Small intestine (tissue), 7 donors: ENCODE results near the gene LMOD2. TPM values are rescaled to one million over a fixed set of nuclear protein-coding genes. Genes with fewer than 3 reads are reported as not detected.
A peak's percentile ranks its signal among the peaks of the same experiment; 100 is the strongest.

Source experiments
- DNase-seq, 2 donors: peaks; one replicate each; pipeline versions ENCODE4 v3.0.0 to v3.0.0-alpha.2; 2013
- FAIRE-seq: peaks from 2 replicates; lab custom pipeline; 2012; peaks lifted over from hg19 to GRCh38; lab: Jason Lieb, UNC
- H3K27ac ChIP-seq, 3 donors: one replicate each; pipeline ENCODE4 v1.5.1; 2013; ENCODE audit warnings: low read length in 2 of 3, mild to moderate bottlenecking in 2 of 3, control low read depth in 1 of 3, inconsistent platforms in 1 of 3, low read depth in 1 of 3, moderate library complexity in 1 of 3
- H3K27me3 ChIP-seq, 3 donors: one replicate each; pipeline ENCODE4 v1.6.1; 2013; ENCODE audit warnings: low read length in 3 of 3, inconsistent platforms in 1 of 3; ENCODE audit not compliant: control insufficient read depth in 3 of 3, insufficient read depth in 3 of 3
- H3K36me3 ChIP-seq, 3 donors: one replicate each; pipeline ENCODE4 v1.6.1; 2013; ENCODE audit warnings: low read length in 3 of 3, inconsistent platforms in 1 of 3, low read depth in 1 of 3, mild to moderate bottlenecking in 1 of 3, moderate library complexity in 1 of 3; ENCODE audit not compliant: control insufficient read depth in 3 of 3, insufficient read depth in 2 of 3
- H3K4me1 ChIP-seq, 3 donors: one replicate each; pipeline ENCODE4 v1.6.1; 2013; ENCODE audit warnings: low read length in 2 of 3, inconsistent platforms in 1 of 3, low read depth in 1 of 3, mild to moderate bottlenecking in 1 of 3, moderate library complexity in 1 of 3; ENCODE audit not compliant: control insufficient read depth in 3 of 3, insufficient read depth in 2 of 3
- H3K4me3 ChIP-seq, 3 donors: one replicate each; pipeline ENCODE4 v1.5.1; 2013; ENCODE audit warnings: low read length in 3 of 3, control low read depth in 1 of 3, inconsistent platforms in 1 of 3, low read depth in 1 of 3, mild to moderate bottlenecking in 1 of 3, moderate library complexity in 1 of 3
- H3K9me3 ChIP-seq, 2 donors: one replicate each; pipeline ENCODE4 v1.6.1; 2013; ENCODE audit warnings: low read depth in 1 of 2, low read length in 1 of 2; ENCODE audit not compliant: control insufficient read depth in 2 of 2, insufficient read depth in 1 of 2
- WGBS, 3 donors: extraction: QIAGEN DNeasy Blood & Tissue Kit; methylation state at CpG; one replicate each; pipeline ENCODE4 v1.1.7; 2013; 5-methylcytosine and 5-hydroxymethylcytosine counted together
- polyA plus RNA-seq, 4 donors: library from polyadenylated mRNA; stranded (reverse) in 3 of 4; unstranded in 1 of 4; fragments of 200-250 nt in 3 of 4; fragments of 120-200 nt in 1 of 4; gene quantifications; one replicate each; pipeline versions ENCODE4 v1.2.1 to v1.2.3, GENCODE V29; 2013
- donor health status: healthy with polysubstance abuse.
- donor health status: control.
- donor health status: control.
- donor health status: Bipolar disorder and iron deficiency.
- donor health status: healthy.

The LMOD2 gene
- polyA plus RNA-seq, 4 donors: 0.04 to 1.6 (median 0.42) TPM

DNA sequence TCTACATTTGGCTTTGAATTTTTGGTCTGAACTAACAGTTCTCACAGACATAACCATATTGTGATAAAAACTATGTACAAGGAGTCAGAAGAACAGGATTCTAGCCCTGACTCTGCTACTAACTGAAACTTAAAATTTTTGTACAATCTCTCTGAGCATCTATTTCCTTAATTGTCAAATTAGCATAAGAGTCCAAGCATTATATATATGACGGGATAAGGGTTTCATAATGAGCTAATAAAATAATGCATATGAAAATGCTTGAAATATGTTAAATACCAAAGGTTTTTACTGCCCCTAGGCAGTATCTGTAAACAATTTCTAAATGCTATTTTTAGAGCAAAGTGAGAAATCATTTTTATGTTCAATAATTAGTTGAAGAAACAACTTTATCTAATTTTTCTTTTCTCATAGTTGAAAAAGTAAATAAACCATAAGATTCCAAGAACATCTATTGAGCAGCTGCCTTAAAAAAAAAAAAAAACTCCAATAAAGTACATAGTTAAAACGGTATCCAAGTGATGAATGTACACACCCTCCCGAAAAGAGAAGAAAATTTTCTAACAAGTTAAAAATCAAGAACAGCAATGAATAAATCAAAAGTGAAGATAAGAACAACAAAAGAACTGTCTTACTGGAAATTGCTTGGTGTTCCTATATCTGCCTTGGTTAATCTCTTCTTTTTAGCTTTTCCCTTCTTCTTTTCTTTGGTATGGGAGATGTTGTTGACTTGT, 40.4 kb downstream of the LMOD2 start:
- Histone ChIP-seq H3K4me1 (no peaks in the 10 kb centered on the region), H3K4me3 (no peak overlapping the region), H3K36me3 (peaks cover 2 to 22% (median 9%) of the 10 kb centered on the region in 3 donors), H3K27ac (no peak overlapping the region), H3K9me3 (no peaks in the 10 kb centered on the region), H3K27me3 (no peaks in the 10 kb centered on the region)
- WGBS, 3 donors: 81 to 91% (median 86%) methylated on average over 3 of the region's 3 CpGs
- FAIRE-seq (no peak), DNase-seq (no peak)

DNA sequence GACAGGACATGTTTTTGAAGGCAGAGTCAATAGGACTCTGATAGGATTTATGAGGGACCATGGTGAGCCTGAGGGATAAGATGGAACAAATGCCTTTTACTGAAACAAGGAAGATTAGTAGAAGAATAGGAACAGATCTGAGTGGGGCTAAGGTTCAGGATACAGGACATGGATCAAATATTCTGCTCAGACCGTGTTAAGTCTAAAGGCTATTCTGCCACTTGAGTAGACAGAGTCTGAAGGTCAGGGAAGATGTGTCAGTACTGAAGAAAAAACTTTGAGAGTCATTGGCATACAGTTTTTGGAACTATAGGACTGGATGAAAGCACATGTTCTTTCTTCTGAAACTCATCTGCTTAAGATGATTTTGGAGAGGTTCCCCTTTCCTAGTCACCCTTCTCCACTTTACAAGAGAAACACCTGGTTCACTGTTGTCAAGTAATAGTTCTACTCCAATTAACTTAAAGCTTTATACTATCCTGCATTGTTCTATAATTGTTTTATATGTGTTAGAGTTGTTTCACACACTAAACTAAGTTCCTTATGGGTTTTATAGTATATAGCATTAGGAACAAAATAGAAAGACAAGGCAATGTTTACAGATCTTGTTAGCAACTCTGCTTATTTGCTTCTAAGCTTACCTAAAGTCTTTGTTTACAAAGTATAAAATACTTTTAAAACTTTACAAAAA, 49.7 kb downstream of the LMOD2 start:
- Histone ChIP-seq H3K27ac (peak overlapping the region in 1 of 3 donors; percentile 40), H3K36me3 (peaks cover 4 to 10% (median 8%) of the 10 kb centered on the region in 3 donors), H3K27me3 (no peaks in the 10 kb centered on the region), H3K4me1 (peaks cover 0 to 13% (median 0%) of the 10 kb centered on the region in 3 donors), H3K9me3 (no peaks in the 10 kb centered on the region), H3K4me3 (no peak overlapping the region)
- 19 to 63% (median 41%) methylated on average over 1 of the region's 1 CpG for WGBS, 3 donors
- FAIRE-seq (no peak), DNase-seq (peak; percentile 51 to 79)

DNA sequence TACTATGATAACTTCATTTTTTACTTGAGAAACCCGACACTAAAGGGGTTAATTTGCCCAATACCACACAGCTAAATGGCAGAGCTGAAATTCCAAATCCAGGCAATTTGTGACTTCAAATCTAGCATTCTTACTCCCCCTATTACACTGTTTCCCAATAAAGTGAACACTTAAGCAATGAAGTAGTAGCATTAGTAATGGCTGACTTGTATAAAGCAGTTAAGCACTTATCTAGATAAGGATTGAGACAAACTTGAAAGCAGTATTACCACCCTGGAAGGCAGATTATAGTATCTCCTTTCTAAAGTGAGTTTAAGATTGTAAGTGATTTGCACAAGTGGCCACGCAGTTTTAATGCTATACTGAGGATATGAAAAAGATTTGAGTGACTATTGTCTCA, 53.9 kb downstream of the LMOD2 start:
- no peak overlapping the region for H3K27ac ChIP-seq
- no peak overlapping the region for H3K4me3 ChIP-seq
- H3K36me3 ChIP-seq: peaks cover 4 to 7% (median 7%) of the 10 kb centered on the region in 3 donors
- FAIRE-seq: no peak
- H3K4me1 ChIP-seq: peaks cover 0 to 13% (median 2%) of the 10 kb centered on the region in 3 donors
- no peak for DNase-seq
- H3K27me3 ChIP-seq: no peaks in the 10 kb centered on the region
- 53 to 66% (median 57%) methylated on average over 2 of the region's 2 CpGs for whole genome bisulfite sequencing, 3 donors
- no peaks in the 10 kb centered on the region for H3K9me3 ChIP-seq

DNA sequence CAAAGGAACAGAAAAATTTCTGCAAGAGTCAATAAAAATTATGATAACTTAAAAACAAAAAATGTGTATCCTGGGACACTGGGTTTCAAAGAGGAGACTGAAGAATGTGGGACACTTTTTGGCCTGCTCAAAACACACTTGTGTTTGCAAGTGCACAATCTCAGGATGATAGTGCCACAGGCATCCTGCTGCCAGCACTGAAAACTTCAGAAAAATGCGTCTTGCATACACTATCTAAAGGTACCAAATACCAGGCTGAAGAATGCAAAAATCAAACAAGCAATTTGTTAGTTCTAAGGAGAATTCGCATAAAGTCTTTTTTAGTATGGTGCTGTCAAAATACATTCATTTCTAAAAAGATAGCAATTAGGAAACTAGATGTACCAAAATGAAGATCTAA, 55.0 kb downstream of the LMOD2 start:
- H3K27ac ChIP-seq: no peak overlapping the region
- no peak overlapping the region for H3K4me3 ChIP-seq
- H3K4me1 ChIP-seq: peaks cover 0 to 5% (median 4%) of the 10 kb centered on the region in 3 donors
- no peak for FAIRE-seq
- DNase-seq: no peak
- 63 to 74% (median 73%) methylated on average over 2 of the region's 2 CpGs for WGBS, 3 donors
- H3K36me3 ChIP-seq: peaks cover 0 to 5% (median 4%) of the 10 kb centered on the region in 3 donors
- H3K9me3 ChIP-seq: no peaks in the 10 kb centered on the region
- no peaks in the 10 kb centered on the region for H3K27me3 ChIP-seq

DNA sequence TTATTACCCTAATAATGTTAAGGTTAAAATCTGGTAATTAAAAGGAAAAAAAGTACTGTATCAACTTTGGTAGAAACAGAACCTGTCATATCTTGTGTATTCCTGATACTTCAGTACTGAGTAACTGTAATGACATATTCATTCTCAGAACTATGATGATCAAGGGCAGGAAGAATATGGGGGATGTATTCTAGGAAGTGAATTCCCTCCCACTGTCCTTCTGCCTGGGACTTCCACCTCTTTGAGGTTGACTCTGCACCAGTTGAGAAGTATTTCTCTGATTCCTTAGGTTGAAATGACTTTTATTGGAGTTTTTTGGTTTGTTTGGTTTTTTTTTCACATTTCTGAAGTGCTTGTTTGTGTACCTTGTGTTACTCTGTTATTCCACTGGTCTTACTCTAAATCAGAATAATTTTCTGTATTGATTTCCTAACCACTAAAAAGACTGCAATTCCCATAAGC, 56.2 kb downstream of the LMOD2 start:
- Histone ChIP-seq H3K4me1 (peaks cover 0 to 9% (median 5%) of the 10 kb centered on the region in 3 donors), H3K27me3 (no peaks in the 10 kb centered on the region), H3K36me3 (peaks cover 0 to 9% (median 4%) of the 10 kb centered on the region in 3 donors), H3K9me3 (no peaks in the 10 kb centered on the region), H3K27ac (no peak overlapping the region), H3K4me3 (no peak overlapping the region)
- DNase-seq (no peak), FAIRE-seq (no peak)

DNA sequence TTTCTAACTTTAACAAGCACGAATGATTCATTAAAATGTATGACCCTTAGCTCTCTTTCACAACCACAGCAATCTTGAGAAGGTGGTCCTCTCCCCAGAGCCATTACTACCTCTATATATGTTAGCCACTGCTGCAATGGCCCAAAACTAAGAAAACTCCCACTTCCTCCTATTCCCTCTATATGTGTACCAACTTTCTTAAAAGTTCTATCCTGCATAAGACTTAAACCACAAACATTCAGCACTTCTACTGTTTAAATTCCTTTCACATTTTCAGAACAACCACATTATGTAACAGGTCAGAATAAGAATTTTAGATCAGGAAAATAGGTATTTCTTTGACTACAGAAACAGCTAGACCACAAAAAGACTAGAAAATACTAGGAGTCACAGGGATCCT, 57.0 kb downstream of the LMOD2 start:
- Histone ChIP-seq H3K27ac (no peak overlapping the region), H3K9me3 (no peaks in the 10 kb centered on the region), H3K27me3 (no peaks in the 10 kb centered on the region), H3K4me3 (no peak overlapping the region), H3K36me3 (peaks cover 0 to 12% (median 3%) of the 10 kb centered on the region in 3 donors), H3K4me1 (peaks cover 0 to 9% (median 5%) of the 10 kb centered on the region in 3 donors)
- DNase-seq: no peak
- no peak for FAIRE-seq
- WGBS, 3 donors: 23 to 46% (median 46%) methylated on average over 1 of the region's 1 CpG

Other genes starting within 250 kb of the LMOD2 start
- under 1 TPM in 3 of 4 donors, not detected in 1; 0.03 to 0.22 (median 0.19) TPM for gene IQUB, start 121.3 kb upstream of the LMOD2 start, polyA plus RNA-seq
- gene NDUFA5, start 98.0 kb upstream of the LMOD2 start, polyA plus RNA-seq: 100 to 1,000 TPM in 3 of 4 donors, 10 to 100 TPM in 1; 69.4 to 225 (median 135) TPM
- gene ASB15, start 54.0 kb upstream of the LMOD2 start, polyA plus RNA-seq: under 1 TPM in 2 of 4 donors, not detected in 2; 0.01 to 0.12 TPM
- gene WASL, start 93.1 kb downstream of the LMOD2 start, polyA plus RNA-seq: 10 to 100 TPM; 26.8 to 73.1 (median 36.3) TPM
- gene HYAL4, start 189.3 kb downstream of the LMOD2 start, polyA plus RNA-seq: under 1 TPM in 1 of 4 donors, not detected in 3; 0.01 TPM